Measurements from ENCODE around the gene SPOCK1.
"Not testable (repeated sequence)": the region's sequence is repeated elsewhere in the genome, so short reads cannot be mapped to it uniquely, and the experiment has no call there.

Gene SPOCK1

DNA sequence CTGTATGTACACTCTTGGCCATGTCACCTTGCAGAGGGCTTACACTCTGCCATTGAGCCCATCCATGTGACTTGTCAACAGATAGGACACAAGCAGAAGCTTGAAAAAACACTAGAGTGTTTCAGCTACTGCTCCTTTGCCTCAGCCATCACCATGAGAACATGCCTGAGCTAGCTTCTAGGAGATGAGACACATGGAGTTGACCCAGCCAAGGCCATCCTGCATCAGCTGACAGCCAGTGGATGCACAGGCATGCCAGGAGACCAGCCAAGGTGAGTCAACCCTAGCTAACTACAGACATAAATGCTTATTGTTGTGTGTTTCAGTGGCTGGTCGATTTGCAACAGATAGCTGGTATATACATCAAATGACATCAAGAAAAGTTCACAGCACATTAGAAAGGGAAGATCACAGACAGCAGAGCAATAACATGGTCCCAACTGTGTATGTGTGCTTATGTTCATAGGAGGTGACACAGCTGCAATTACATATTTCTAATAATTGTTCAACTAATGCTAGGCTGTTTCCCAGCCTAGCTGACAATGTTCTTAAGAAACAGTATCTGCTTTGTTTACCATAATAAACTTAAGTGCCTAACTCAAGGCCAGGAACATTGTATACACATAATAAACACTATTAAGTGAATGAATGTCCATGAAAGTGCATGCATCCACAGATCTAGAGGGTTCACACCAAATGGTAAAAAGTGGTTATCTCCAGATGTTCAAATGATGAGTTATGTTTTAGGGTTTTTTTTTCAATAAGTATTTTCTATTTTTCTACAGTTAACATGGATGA is 105.7 kb downstream of the SPOCK1 start:
- no peak for DNase-seq

DNA sequence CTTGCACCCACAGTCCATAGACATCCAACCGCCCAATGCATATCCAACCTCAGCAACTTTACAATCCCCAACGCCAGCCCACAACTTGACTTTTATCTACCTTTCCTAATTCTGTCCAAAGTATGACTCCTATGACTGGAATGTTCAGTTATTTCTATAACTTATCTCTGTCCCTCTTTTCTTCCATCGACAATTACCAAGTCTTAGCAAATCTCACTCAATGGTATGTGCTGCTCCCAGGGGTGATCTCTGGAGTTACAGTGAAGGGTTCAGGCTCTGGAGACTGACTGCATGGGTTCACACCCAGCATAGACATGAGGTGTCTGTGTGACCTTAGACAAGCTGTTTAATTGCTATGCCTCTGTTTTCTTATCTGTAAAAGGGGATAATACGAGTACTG is 106.9 kb downstream of the SPOCK1 start:
- no peak for DNase-seq

DNA sequence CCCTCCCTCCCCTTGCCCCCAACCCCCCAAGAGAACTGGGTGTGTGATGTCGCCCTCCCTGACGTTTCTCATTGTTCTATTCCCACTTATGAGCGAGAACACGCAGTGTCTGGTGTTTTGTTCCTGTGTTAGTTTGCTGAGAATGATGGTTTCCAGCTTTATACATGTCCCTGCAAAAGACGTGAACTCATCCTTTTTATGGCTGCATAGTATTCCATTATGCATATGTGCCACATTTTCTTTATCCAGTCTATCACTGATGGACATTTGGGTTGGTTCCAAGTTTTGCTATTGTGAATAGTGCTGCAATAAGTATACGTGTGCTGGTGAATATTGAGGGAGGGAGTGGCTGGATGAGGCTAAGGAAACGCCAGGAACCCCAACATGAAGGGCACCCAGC is 108.1 kb downstream of the SPOCK1 start:
- DNase-seq: not testable (repeated sequence)

DNA sequence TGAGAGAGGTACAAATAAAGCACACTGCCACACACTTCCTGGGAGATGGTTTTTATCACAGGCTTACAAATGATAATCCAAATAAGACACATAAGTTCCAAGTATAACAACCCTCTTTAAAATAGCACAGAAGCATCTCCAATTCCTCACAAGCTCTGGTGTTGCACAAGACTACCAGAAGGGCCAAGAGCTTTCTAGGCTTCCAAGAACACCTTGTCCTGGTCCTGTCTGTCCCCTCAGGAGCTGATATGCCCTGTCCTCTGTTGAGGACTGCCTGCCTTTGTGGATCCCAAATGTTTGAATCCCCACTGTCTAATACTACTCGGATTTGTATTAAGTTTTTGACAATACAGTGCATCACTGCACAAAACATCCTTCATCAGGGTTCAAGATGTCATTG is 110.1 kb downstream of the SPOCK1 start:
- DNase-seq: no peak

DNA sequence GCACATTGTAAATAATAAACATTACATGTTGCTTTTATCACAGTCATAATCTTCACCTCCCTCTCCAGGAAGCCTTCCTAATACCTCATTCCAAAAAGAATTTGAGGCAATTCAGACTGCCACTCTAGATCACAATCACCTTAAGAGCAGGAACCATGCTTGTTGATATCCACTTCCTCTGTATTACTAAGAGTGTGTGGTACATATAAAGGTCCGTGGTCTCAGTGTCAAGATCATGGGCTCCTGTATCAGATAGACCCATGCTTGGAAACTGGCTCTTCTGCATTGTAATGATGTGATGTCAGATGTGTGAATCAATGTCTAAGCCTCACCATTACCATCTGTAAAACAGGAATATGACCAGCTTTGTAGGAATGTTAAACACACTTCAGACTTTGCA is 114.1 kb downstream of the SPOCK1 start:
- DNase-seq: no peak

DNA sequence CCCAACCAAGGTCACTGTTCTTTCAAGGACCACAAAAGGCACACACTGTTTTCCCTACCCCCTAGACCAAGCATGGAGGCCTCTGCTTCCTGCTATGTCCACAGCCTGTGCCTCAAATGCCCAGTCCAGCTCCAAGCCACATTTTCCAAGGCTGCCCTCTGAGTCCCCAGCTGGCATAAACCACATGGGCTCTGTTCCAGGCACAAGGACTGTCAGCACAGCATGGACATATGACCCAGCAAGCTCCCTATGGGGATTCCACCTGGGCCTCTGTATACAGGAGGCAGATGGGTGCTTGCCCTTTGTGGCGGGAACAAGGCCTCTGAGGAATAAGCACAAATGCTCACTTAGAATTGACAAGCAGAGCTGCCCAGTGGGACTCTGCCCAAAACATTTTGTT is 115.2 kb downstream of the SPOCK1 start:
- DNase-seq: no peak

DNA sequence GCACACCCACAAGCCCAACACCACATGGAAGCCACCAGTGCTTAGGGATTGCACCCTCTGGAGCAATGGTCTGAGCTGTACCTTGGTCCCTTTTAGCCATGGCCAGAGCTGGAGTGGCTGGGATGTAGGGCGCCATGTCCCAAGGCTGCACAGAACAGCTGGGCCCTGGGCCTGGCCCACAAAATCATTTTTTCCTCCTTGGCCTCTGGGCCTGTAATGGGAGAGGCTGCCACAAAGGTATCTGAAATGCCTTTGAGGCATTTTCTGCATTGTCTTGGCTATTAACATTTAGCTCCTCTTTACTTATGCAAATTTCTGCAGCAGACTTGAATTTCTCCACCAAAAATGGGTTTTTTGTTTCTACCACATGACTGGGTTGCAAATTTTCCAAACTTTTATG is 117.6 kb downstream of the SPOCK1 start:
- DNase-seq: no peak

DNA sequence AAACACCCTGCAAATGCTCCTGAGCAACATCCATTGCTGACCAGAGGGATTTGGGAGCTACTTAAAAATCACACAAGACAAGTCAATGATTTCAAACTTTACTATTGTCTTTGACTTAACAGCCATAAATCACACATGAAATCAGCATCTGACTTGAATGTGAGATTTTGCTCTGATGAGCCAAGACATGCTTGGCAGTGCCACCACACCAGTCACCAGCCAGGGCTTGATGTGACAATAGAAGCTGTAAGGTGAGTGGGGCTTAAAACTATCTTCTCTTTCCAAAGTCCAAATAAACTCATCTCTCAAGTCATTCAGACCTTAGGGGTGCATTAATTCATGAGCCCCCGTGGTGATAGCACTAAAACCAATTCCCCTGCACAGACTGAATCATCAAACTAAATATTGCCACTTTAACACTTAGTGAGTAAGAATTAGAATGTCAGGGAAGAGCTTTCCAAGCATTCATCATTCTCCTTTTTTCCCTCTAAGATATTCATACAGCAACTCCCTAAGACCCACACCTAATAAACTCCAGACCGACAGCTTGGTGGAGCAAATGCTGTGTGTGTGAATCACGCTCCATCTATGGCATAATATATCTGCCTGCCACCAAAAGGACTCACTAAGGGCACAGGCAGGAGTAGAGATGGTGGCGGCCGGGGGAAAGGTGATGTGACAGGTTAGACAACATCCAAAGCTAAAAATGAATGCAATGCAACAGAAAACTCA is 119.4 kb downstream of the SPOCK1 start:
- DNase-seq: no peak

DNA sequence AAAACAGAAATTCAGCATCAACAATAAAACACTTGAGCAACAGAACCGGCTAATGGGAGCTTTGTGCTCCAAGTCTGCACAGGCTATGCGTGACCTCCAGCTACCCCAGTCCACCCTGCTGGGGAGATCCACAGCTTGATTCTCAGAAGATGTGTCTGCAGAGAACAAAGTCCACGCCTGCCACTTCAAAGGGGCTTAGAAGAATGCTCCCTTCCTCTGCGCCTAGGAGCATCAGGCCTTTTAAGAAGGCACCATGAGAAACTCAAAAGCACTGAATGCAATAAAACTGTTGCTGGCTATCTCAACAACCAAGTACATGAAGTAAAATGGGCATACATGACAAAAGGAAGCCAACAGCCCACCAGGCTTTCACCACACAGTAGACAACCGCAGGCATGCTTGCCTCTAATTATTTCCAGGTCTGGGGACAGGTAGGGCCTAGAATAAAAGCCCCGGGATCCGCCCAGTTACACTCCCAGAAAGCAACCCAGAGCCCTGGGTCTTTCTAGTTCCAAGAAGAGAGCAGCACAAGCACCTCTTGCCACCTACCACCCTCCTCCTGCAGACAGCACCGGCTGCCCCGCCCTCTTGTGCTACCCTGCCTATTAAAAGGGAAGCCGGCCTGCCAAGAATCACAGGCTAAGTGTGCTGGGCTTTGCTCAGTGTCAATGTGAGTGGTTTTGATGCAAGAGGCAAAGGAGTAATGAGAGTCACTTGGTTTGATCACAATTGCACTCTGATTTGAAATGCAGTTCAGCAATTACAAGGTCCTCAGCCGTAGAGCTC is 123.2 kb downstream of the SPOCK1 start:
- DNase-seq: no peak

DNA sequence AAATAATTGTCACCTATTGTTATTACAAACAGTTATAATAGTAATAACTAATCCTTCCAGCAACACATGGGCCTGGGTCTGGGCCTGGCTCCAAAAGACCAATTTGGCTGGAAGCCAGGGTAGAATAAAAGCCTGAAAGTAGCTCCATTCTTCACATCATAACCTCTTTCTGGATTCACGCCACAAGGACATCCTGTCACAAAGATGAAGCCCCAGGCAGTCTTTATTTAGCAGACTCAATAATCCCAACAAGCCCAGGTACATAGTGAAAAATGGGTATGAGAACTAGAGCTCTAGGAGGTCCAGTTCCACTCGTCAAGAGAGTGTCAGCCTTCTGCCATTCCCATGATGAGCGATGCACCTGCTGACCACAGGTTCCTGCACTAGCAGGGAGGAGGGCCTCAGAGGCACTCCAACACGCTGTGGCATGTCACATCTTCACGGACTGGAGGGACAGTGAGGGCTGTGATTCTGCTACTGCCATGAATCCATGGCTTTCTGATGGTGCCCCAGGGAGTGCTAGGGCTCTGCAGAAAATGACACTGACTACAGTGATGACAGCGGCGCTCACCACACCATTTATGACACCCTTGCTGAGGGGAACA is 124.9 kb downstream of the SPOCK1 start:
- peak; percentile 95 for DNase-seq

DNA sequence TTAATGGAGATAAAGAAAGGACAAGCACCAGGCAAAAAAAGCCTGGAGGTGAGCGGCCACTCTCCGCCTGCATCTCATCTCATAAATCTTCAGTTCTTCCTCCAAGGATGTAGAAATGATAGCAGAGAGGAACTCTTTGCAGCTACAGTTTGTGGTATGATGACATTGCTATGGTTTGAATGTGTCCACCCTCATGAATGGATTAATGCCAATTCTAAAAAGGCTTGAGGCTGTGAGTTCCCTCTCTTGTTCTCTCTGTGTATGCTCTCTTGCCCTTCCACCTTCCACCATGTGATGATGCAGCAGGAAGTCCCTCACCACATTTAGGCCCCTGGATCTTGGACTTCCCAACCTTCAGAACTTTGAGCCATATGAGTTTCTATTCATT is 126.4 kb downstream of the SPOCK1 start:
- DNase-seq: no peak

DNA sequence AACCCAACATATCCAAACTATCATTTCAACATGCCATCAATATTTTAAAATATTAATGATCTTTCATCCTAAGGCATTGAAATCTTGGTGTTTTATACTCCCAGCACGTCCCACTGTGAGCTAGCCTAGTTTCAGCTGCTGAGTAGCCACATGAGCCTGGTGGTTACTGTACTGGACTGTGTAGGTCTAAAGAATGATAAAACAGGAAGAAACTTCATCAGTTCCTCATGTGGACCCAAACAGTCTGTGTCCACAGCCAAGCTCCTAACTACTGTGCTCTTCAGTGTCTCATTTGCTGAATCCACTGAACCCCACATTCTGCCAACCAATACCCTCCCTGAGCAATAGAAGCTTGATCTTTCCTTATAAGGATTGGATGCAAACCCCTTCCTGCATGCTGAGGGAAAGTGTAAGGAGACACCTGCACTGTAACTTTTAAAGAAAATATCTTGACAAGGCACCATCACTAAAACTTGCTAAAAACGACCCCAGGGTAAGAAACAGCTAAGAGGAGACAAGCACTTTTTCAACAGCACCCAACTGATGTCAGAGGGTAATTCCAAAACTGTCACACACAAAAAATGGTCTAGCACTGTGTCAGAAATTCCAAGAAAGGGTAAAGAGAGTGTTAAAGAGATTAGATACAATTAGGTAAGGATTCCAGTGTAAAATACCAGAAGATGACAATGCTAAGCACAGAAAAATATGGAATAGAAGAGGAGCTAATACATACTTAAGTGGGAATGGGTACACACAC is 126.9 kb downstream of the SPOCK1 start:
- DNase-seq: no peak

DNA sequence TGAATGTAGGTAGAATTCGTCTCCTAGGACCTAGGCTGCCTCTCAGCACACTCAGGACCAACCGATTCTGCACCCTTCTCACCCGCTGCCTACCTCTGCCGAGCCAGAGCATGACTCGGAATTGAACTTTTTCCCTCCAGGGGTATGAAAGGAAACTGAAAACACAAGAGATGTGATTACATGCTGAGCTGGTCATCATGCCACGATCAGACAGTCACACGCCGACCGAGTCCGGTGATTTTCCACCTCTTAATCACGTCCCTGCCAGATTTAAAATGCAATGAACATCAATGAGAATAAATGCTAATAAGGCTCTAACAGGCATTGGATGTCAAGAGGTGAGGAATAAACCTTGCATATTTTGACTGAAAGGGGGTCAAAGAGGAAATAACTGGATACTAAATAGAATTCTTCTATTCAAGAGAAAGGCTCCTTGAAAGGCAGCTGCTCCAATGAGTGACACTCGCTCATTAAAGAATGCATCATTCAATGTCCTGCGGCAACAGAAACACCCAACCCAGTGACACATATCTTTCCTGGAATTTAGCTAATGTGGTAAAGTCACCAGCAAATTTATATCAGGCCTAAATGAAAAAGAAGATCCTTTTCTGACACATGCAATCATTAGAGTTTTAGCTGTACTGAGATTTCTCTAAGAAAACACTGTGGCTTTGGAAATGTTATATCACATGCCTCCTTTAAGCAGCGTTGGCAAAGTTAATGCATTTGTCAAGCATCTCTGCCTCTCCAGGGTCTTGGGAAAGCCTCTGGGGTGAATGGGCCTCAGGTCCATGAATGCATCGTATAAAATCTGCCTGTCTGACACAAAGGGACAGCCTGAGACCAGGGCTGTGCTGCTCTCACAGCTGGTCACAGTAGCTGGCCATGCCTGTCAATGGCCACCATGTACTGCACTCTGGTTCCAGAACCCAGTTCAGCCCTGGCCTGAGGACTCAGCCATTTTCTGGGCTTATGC is 128.7 kb downstream of the SPOCK1 start:
- no peak for DNase-seq

DNA sequence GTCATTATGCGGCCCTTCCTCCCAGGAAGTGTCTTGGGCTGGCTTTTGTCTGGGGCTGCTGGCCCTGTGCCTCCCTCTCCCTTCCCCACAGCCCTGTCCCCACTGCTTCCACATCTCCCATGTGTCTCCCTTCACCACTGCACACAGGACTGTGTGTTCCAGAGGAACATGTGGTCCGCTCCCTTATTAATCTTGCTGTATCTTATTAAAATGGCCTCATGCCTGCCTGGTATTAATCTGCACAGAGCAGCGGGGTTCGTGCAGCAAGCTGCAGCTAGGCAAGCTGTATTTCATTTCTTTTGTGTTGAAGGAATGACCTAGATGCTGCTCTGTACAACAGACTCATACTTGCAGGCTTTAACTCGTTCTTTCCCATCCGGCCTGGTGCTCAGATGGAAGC is 130.5 kb downstream of the SPOCK1 start:
- no peak for DNase-seq

DNA sequence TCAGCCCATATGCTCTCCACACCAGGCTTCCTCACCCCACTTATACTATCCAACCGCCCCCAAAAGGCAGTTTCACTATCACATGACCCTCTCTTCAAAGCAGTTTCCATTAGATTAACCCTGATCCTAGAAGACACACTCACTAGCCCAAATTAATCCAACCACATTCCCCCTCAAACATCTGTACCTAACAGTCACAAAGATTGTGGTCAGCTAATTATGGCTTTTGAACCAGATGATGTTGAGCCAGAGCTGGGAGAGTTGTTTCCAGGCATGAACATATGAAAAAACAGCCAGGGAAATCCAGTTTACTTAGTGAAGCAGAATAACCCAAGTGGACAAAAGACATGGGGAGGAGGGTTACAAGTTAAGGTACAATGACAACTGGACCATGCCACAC is 131.2 kb downstream of the SPOCK1 start:
- DNase-seq: no peak

DNA sequence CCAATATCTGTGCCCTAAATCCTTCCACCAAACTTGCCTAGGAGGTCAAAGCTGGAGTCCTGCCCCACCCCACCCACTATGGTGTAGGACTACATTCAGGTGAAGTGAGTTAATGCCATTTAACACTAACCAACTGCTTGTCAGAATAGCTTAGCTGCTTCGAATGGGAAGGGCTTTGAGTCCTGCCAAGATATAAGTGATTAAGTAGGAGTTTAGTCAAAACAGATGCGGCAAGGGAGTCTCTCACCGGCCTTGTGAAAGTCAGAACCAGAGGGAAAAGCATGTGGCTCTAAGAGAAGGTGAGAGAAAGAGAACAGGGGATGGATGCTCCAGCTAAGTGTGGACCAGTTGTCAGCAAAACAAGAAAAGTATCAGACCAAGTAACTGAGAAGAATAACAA is 132.6 kb downstream of the SPOCK1 start:
- no peak for DNase-seq

DNA sequence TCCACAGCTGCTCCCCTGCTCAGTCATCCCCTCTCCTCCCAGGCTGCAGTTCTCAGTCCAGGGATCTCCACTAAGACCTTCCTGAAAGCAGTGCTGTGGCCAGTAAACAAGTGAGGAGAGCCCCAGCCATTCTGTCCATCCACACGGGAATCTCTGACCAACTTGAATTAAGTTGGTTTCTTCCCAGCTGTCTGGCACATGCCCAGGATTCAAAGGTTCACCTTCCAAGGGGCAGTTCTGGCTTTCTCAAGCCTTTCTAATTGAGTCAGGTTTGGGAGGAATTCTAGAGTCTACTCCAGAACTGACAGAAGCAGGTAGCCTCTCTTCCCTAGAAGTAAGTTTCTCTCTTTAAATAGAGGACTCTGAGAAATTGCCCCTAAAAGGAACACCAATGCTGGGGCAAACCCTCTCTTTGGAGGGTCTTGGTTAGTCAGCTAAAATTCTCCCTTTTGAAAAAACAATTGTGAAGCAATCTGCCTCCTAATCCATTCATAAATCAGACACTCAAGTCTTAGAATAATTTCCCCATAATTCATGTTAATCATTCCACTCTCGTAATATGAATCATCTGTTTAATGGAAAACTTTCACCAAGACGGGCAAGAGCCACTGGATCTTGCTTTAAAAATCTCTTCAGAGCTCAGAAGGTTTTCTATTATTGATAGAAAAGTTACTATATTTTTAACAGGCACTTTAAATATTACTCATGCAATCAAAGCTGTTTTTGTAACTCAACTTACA is 133.8 kb downstream of the SPOCK1 start:
- DNase-seq: no peak

DNA sequence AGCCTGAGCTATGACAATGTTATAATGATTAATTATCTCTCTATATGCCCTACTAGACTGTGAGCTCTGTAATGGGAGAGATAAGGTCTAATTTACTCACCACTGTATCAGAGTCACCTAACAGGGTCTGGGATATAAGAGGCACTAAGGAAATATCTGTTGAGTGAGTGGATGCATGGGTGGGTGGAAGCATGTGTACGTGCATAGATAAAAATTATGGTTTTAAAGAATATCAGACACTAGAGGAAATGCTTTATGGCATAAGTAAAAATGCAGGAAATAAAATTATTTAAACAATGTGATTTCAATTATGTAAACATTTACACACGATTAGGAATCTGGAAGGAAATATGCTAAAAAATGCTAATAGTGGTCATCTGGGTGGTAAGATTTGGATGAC is 137.8 kb downstream of the SPOCK1 start:
- no peak for DNase-seq

DNA sequence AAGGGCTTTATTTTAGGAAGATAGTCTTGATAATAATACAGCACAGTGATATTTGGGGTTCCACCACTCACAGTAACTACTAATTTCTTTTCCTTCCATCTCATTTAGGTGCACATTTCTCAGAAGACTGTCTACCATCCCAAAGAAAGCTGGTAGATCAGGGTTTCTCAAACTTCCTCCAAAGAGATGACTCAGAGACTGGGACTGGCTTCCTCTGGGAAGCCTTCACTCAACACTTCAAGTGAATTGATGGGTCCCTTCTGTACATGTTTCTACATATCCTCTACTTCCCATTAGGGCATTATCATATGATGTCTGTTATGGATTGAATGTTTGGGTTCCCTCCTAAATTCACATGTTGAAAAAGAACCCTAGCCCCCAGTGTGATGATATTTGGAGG is 138.5 kb downstream of the SPOCK1 start:
- no peak for DNase-seq

DNA sequence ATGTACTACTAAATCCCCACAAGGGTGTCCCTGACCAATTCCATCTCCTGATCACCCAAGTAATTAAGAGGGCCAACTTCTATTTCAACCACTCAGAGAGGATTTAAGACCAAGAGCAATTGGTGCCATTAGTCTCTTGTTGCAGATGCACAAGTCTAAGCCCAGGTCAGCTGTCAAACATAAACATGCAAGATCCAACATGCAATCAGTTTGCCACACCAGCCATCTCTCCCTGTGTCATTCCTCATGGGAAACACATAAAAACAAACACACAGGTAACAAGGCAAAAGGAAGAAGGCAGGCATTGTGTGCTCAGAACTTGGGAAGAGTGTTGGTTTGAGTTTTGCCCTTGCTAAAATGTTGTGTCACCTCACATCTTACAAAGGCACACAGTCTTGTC is 139.2 kb downstream of the SPOCK1 start:
- no peak for DNase-seq

DNA sequence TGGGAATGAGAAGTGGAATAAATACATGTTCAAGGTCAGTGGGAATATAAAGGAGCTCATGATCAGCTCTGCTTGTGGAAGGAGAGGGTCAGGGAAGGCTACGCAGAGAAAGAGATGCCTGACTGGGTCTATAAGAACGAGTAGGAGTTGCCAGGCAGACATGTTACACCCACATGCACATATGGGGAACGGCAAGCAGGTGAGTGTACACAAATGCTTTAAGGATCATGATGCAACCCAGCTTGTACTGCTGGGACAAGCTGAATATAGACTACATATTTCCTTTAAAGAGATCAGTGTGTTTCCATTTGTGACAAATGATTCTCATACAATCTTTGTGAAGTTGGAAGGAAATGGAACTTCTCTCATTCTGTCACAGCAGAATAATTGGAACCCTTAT is 141.7 kb downstream of the SPOCK1 start:
- no peak for DNase-seq
